ENCODE data around the gene BHLHA15. TPM values are rescaled to one million over a fixed set of nuclear protein-coding genes. Genes with fewer than 3 reads are reported as not detected.
A peak's percentile ranks its signal among the peaks of the same experiment; 100 is the strongest.

BHLHA15 gene
- total RNA-seq (2014; rRNA removed; shearing (Covaris generic)), result 16.2 and 21.8 TPM in 2 replicates

DNA sequence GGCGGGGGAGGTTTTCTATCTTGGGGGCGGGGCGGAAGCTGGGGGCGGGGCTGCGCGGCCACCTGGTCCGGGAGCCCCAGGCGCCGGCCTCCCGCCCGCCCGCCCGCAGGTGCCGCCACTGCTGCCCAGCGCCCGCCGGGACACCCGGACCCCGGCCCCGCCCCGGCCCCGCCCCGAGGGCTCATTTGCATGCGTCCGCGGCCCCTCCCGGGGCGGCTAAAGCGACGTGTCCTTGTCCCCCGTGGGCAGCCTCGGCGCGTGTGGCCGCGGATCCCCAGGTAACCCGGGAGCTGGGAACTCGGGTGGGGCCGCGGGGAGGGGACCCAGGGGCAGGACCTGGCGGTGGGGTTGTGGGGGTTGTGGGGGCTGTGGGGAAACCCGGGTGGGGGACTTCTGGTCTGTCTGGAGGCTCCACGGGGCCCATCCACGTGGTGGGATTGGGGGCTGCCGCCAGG lies at the start of gene BHLHA15:
TSS of gene BHLHA15 (plus strand) at position 219 of the 455 bp plus-strand sequence. CDS start 871 bp downstream, outside the sequence.
- DNase-seq (ENCODE audit: low spot score), result peak; percentile 51

DNA sequence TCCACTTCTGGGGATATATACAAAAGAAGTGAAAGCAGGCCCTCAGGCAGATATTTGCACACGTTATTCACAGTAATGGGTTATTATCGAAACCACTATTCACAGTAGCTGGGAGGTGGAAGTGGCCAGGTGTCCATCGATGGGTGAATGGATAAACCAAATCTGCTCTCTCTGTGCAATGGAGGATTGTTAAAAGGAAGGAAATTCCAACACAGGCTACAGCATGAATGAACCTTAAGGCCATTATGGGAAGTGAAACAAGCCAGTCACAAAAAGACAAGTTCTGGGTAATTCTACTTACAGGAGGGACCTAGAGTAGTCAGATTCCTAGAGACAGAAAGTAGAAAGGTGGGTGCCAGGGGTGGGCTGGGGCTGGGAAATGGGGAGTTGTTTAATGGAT lies 48.5 kb upstream of the BHLHA15 start:
- no peak for DNase-seq (ENCODE audit: low spot score)

GRCh38 chr7:98163269-98163668 lies 48.0 kb upstream of the BHLHA15 start:
- DNase-seq (ENCODE audit: low spot score), result no peak

DNA sequence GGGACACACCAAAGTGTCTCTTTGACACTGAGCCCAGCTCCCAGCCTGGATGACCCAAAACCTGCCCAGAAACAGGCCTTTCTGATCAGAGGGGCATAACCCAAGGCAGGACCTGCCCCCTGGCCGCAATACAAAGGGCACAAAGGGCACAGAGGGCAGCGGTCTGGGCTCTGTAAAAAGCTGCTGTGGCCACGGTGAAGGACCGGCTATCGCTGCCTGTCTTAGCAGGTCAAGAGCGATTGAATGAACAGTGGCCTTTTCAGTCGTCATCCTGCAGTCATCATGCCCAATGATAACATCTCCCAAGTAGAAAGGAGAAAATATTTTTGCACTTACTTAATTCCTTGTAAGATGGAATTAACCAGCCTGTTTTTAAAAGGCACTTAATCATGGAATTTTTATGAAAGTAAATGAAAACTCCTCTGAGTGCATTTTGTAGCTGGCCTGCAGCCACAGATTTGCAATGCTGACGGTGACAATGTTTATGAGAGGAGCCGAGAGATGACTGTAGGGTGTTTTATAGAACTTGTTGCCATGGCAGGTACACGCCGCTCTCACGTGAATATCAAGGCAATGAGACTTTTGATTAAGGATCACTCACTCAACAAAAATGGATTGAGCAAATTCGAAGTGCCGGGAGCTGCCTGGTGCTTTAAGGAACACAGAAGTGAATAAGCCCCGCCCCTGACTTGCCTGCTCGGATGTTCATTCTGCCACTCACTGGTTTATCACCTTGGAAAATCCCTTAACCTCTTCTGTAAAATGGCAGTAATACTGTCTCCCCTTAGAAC lies 47.3 kb upstream of the BHLHA15 start:
- peak; percentile 53 for DNase-seq (ENCODE audit: low spot score)

DNA sequence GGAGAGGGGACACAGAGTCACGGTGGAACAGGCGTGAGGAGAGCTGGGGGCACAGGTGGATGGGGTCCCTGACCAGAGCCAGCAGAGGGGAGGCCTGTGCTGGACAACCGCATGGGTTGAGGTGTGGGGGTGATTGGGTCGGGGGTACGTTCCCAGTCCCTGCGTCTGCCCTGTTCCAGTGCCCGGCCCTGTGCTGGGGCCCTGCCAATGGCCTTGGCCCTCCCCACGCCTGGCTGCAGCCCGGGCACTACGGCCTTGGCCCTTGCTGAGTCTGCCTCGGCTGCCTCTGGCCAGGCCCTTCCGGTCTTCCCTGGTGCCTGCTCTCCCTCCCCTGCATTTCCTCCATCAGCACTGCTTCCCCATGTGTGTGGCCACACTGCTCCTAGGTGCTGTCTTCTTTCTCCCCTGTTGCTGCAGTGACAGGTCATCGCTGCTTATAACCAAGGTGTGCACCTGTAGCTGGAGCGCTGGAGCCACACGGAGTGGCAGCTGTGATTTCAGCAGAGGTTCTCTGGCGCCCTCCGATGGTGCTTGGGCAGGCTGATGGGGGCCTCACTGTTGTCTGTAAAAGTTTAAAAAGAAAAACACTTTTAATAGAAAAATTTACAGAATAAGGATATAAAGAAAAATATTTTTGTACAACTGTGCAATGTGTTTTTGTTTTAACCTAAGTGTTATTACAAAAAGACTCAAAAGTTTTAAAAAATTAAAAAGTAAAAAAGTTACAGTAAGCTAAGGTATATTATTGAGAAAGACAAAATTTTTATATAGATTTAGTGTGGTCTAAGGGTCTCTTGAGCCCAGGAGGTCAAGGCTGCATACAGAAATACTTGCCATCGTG lies 45.2 kb upstream of the BHLHA15 start:
- DNase-seq (ENCODE audit: low spot score), result peak; percentile 84

GRCh38 chr7:98166668-98166970 lies 44.6 kb upstream of the BHLHA15 start:
- no peak for DNase-seq (ENCODE audit: low spot score)

- no peak for DNase-seq (ENCODE audit: low spot score)
Measured at GRCh38 chr7:98167653-98168052, 43.6 kb upstream of the BHLHA15 start.

DNA sequence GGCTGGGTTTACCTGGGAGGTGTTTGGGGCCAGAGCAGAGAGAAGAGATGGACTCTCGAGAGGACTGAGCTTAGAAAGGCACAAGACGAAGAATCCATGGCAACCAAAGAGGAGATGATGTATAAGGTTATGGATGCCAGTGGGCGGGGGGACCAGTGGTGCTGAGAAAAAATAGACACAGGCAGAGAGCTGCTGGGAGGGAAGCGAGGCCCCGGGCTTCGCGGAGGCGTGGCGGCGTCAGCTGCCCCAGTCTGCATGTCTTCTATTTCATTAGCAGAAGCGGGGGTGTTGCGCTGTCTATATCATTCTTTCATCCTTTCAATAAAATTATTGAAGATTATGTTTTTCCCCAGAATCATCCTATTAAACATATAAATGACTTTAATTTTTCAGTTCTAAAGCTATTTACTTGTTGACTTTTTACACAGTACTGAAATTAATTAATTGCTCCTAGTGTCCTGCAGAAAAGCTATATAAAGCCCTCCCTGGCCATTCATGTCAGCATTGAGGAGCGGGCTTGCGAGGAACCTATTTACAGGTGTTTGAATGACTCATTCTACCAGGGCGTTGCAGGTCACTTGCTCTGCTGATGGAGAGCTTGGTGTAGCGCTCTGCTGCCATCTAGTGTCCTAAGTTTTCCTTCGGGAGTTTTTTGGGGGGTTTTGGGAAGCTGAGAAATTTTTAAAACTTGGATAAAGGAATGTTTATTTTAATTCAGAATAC lies 42.9 kb upstream of the BHLHA15 start:
- peak; percentile 92 for DNase-seq (ENCODE audit: low spot score)

GRCh38 chr7:98168904-98169621 lies 42.2 kb upstream of the BHLHA15 start:
- no peak for DNase-seq (ENCODE audit: low spot score)

DNA sequence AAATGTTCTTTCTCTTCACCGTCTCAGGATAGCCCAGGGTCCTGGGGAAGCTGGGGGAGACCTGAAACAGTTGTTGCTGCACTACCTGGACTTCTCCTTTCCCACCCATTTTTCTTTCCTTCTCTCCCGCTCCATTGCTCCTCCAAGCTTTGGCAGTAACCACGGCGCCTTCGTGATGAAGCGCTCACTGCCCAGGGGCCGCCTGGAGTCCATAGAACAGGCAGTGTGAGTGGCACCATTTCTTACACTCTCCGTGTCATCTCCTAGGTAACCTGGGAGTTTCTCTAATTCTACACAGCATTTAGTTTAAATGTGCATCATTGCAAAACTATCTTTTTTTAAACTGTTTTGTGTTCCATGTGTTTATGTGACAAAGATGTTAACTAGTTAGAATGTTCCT lies 40.3 kb upstream of the BHLHA15 start:
- no peak for DNase-seq (ENCODE audit: low spot score)

GRCh38 chr7:98171449-98171848 lies 39.8 kb upstream of the BHLHA15 start:
- no peak for DNase-seq (ENCODE audit: low spot score)

DNA sequence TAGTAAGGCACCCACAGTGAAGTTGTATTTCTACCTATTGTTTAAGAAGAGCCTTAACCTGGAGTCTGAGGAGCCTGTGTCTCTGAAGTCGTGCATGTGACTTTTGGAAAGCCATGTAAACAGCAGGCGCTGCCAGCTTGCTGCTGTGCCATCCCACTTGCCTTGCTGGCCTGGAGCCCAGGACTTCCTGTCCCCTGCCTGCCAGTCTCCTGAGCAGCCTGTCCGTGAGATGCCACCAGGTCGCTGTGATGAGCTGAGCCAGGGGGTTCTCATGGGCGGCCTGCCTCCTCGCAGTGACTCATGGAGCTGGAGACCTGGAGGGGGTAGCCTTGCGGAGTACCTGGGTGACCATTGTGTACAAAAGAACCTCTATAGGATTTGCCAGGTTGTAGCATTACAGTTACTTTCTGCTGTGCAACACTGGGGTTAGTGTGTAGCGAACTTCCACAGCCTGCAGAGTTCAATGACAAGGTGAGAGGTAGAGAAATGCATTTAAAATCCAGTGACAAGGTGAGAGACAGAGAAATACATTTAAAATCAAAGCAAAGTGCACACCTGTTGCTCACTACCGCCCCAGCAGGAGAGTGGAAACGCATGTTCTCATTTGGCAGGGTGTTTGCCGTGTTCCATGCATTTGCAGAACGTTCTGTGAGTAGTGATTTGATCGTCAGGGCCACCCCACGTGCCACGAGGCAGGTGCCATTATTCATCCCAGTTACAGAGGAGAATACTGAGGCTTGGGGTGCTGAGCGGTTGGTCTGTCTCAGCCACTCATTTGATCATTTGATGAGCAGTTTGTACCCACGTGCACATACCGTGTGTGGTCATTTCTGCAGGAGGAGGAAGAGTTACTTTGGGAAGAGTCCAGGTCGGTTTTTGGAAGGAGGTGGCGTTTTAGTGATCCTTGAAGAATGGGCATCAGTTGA lies 36.6 kb upstream of the BHLHA15 start:
- no peak for DNase-seq (ENCODE audit: low spot score)

- DNase-seq (ENCODE audit: low spot score), result no peak
Measured at GRCh38 chr7:98175260-98175940, 35.8 kb upstream of the BHLHA15 start.

- no peak for DNase-seq (ENCODE audit: low spot score)
Measured at GRCh38 chr7:98177553-98177952, 33.7 kb upstream of the BHLHA15 start.

GRCh38 chr7:98178321-98178720 lies 32.9 kb upstream of the BHLHA15 start:
- peak; percentile 79 for DNase-seq (ENCODE audit: low spot score)

- DNase-seq (ENCODE audit: low spot score), result no peak
Measured at GRCh38 chr7:98178762-98179490, 32.3 kb upstream of the BHLHA15 start.

GRCh38 chr7:98180751-98181150 lies 30.5 kb upstream of the BHLHA15 start:
- DNase-seq (ENCODE audit: low spot score), result no peak

DNA sequence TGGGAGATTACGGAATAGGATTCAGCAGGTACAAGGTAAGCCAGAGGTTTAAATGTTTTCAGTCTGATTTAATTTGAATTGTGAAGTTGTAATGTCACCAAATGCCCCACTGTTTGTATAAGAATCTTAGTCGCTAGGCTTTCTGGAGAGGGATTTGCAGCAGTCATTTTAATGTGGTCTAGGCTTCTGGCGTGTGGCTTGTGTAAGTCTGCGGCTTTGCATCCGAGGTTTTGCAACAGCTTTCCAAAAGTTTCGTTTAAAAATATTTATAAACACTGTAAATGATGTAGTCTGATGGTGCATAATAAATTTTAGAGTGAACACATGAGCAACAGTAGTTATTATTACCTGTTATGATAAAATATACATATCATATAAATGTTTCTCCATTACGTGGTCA lies 26.1 kb upstream of the BHLHA15 start:
- no peak for DNase-seq (ENCODE audit: low spot score)
